Amniotic epithelial cell (primary cell): ENCODE data around the gene PAX5.
"Not testable (repeated sequence)": the region's sequence is repeated elsewhere in the genome, so short reads cannot be mapped to it uniquely, and the experiment has no call there.

ENCODE experiments used
- DNase-seq: peaks from one replicate; pipeline ENCODE4 v3.0.0-alpha.2; 2010; ENCODE audit warnings: low read depth

The PAX5 gene

GRCh38 chr9:36878986-36879982, 154.8 kb downstream of the PAX5 start:
- no peak for DNase-seq

- no peak for DNase-seq
Observed at GRCh38 chr9:36877239-36877638, 156.8 kb downstream of the PAX5 start.

- DNase-seq: no peak
Observed at GRCh38 chr9:36876056-36876455, 158.0 kb downstream of the PAX5 start.

GRCh38 chr9:36874921-36875320, 159.1 kb downstream of the PAX5 start:
- DNase-seq: peak; percentile 47

- DNase-seq: no peak
Observed at GRCh38 chr9:36874261-36874660, 159.8 kb downstream of the PAX5 start.

- DNase-seq: peak; percentile 41
Observed at GRCh38 chr9:36873247-36873875, 160.7 kb downstream of the PAX5 start.

- DNase-seq: no peak
Observed at GRCh38 chr9:36872641-36873040, 161.4 kb downstream of the PAX5 start.

- no peak for DNase-seq
Observed at GRCh38 chr9:36871606-36872005, 162.5 kb downstream of the PAX5 start.

GRCh38 chr9:36870960-36871359, 163.1 kb downstream of the PAX5 start:
- no peak for DNase-seq

- not testable (repeated sequence) for DNase-seq
Observed at GRCh38 chr9:36869605-36870004, 164.5 kb downstream of the PAX5 start.

- no peak for DNase-seq
Observed at GRCh38 chr9:36868586-36869282, 165.3 kb downstream of the PAX5 start.

- no peak for DNase-seq
Observed at GRCh38 chr9:36867672-36868471, 166.2 kb downstream of the PAX5 start.

GRCh38 chr9:36867241-36867640, 166.8 kb downstream of the PAX5 start:
- no peak for DNase-seq

GRCh38 chr9:36866840-36867239, 167.2 kb downstream of the PAX5 start:
- no peak for DNase-seq

GRCh38 chr9:36865731-36866635, 168.1 kb downstream of the PAX5 start:
- no peak for DNase-seq

- DNase-seq: no peak
Observed at GRCh38 chr9:36864491-36865410, 169.3 kb downstream of the PAX5 start.

GRCh38 chr9:36862206-36863145, 171.6 kb downstream of the PAX5 start:
- DNase-seq: peak; percentile 25

- no peak for DNase-seq
Observed at GRCh38 chr9:36861528-36862205, 172.4 kb downstream of the PAX5 start.
